GM21360 (cell line): ENCODE measurements around the gene MYCBPAP.

Experiments
- ATAC-seq: cut with Tn5 transposase; IDR thresholded peaks from one replicate; pipeline ENCODE4 v1.9.1; 2021; ENCODE audit warnings: mild to moderate bottlenecking, moderate library complexity; ENCODE audit not compliant: unreplicated experiment

The MYCBPAP gene

DNA sequence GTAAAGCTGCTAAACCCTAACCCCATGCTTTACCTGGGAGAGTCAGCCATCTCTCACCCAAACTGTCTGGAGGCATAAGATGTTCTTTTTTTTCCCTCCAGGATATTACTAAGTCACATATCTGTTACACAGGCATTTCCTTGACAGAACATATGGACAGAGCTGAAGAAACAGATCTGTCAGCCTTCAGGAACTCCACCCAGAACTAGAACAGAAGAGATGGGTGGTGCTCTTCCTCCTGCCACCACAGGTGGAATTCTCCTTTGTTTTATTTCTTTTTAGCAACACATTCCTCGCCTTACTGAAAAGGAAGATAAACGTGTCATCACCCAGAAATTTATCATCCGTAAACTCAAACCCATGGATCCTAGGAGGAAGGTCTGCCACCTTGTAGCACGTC lies 8.8 kb downstream of the MYCBPAP start:
- ATAC-seq = no peak

DNA sequence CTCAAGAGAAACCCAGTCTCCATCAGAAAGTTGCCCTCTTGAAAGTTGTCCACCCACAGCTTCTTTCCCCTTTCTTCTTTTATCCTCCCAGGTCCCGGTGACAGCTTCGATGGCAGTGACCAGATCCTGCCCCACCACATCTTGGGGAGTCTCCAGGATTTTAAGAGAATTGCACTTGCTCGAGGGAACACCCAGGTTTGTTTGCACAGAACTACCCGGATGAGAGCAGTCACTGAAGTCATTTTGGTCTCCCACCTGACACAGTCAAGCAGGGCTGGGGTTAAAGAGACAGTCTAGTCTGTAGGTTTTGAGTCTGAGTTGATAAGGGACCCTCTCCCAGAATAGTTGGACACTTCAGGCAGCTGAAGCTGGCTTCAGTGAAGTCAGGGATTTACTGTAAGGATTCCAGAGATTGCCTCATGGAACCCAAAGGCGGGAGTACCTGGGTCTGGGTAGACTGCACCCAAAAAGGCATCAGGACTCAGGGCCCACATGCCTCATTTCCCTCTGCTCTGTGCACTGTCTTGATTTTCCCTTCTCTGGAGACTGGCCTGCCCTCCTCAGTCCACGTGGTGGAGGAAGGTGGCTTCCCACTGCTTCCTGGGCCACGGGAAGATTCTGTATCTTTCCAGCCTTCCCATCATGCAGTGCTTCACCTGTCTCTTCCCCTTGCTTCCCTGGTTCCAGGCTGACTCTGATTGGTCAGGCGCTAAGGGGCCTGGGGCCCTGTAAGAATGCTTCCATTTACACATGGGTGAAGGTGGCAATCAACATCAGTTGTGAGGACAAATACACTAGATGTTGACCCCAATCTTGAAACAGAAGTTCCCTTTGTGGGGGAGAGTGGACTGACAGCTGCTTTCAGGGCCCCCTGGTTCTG lies 9.5 kb downstream of the MYCBPAP start:
- ATAC-seq = no peak

GRCh38 chr17:50518384-50519023 lies 10.3 kb downstream of the MYCBPAP start:
- ATAC-seq = no peak

GRCh38 chr17:50519141-50519834 lies 11.0 kb downstream of the MYCBPAP start:
- ATAC-seq = no peak

GRCh38 chr17:50520483-50520882 lies 12.2 kb downstream of the MYCBPAP start:
- ATAC-seq = no peak

GRCh38 chr17:50521514-50521913 lies 13.3 kb downstream of the MYCBPAP start:
- ATAC-seq = no peak

DNA sequence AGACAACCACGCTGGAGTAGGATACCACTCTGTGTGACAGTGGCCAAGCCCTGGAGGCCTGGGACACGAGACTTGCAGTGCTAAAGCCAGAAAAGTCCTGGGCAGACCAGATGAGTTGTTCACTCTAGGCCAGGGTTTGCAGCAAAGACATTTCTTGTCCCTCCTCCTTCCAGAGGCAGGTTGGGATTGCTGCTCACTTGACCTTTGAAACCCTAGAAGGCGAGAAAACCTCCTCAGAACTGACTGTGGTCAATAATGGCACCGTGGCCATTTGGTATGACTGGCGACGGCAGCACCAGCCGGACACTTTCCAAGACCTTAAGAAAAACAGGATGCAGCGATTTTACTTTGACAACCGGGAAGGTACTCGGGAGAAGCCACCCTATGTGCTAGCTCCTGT lies 14.5 kb downstream of the MYCBPAP start:
- no peak for ATAC-seq

GRCh38 chr17:50523208-50523607 lies 15.0 kb downstream of the MYCBPAP start:
- ATAC-seq = no peak

DNA sequence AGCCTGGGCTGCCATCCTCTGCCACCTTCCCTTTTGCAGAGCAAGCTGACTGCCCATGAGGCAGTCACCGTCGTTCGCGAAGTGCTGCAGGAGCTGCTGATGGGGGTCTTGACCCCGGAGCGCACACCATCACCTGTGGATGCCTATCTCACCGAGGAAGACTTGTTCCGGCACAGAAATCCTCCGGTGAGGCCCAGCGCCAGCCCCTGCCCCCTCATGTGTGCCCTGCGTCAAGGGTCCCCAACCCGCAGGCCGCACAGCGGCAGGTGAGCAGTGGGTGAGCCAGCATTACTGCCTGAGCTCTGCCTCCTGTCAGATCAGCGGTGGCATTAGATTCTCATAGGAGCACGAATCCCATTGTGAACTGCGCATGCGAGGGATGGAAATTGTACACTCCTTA lies 16.6 kb downstream of the MYCBPAP start:
- no peak for ATAC-seq

DNA sequence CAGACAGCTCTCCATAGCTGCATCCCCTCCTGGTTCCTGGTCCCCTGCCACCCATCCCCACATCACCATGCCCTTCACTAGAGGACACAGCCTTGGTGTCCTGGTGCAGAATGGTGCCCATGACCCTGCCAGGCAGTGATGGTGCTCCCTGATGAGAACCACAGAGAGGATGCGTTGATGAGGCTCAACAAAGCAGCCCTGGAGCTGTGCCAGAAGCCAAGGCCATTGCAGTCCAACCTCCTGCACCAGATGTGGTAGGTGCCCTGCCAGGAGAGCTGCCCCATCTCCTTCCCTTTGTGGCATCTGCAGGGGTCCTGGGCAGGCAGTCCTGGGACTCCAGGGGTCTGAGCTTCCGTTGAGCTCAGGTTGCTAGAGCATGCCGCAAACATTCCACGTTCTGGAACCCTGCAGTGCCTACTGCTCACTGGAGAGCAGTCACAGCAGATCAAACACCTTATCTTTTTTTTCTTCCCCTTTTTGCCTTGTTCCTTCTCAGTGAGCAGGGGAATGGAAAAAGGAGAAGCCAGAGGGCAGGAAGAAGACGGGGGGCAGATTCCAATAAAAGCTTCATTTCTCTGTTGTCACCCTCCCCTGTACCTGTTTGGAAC lies 19.0 kb downstream of the MYCBPAP start:
- ATAC-seq = no peak

- ATAC-seq = no peak
These were observed 19.8 kb downstream of the MYCBPAP start for GRCh38 chr17:50527949-50528474.

GRCh38 chr17:50529849-50530248 lies 21.6 kb downstream of the MYCBPAP start:
- ATAC-seq = no peak

DNA sequence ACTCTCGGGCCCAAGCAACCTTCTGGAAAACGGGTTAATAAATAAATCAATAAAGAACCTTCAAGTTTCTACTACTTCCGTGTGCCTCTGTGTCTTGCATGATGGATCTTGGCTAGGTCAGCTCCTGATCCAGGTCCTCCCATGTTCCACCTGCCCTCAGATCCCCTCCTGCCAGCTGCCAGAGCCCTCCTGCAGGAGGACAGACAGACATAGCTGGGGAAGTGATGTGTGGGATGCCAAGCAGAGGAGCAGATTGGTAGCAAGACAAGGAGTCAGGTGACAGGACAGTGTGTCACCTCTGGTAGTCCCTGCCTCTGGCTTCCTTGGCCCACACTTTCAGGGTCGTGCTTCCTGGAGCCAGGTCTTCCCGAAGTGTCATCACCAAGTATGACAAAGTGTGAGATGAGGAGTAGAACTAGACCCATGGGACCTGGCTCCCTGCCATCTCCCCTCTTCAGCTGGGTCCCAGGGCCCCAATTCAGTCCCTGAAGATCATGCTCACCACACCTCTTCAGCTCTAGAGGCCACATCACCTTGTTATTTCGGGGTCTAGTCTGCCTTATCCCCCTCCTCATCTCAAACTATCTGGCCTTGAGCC lies 23.3 kb downstream of the MYCBPAP start:
- ATAC-seq = no peak

- no peak for ATAC-seq
These were observed 24.3 kb downstream of the MYCBPAP start, which contains the start of gene EPN3 for GRCh38 chr17:50532452-50533024. EPN3 (plus strand) TSS chr17:50532735; CDS start chr17:50536557, 3,822 bp downstream.

- no peak for ATAC-seq
These were observed 24.9 kb downstream of the MYCBPAP start for GRCh38 chr17:50533185-50533584.

- no peak for ATAC-seq
These were observed 25.5 kb downstream of the MYCBPAP start for GRCh38 chr17:50533720-50534148.

DNA sequence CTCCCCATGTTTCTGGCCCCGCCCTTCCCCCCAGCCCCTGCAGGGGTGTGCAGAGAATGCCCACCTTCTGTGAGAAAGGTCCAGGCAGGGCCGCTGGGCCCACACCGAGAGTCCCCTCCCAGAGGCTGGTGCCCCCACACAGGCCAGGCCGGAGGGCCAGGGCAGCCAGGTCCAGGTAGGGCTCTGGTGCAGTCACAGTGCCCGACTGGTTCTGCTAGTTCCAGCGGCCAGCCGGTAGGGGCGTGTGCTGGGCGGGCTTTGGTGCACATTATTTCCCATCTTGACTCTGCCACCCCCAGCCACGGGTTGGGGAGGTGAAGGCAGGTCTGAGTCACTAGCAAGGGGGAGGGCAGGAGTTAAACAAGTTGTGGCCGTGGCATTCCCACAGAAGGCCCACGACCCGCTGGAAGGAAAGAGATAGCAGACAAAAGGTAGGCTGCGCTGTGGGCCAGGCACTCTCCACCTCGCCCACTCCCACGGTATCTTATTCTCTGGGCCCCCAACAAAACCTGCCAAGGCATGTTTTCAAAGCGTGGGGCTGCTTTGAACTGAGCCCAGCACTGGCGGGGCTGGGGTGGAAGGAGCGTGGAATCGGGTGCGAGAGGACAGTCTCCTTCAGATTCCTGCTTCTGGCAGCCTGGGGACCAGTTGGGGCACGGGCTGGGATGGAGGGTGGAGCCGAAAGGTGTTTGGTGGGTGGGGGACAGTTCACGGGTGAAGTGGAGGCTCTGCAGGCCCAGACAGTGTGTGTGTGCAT lies 26.2 kb downstream of the MYCBPAP start:
- ATAC-seq = no peak

DNA sequence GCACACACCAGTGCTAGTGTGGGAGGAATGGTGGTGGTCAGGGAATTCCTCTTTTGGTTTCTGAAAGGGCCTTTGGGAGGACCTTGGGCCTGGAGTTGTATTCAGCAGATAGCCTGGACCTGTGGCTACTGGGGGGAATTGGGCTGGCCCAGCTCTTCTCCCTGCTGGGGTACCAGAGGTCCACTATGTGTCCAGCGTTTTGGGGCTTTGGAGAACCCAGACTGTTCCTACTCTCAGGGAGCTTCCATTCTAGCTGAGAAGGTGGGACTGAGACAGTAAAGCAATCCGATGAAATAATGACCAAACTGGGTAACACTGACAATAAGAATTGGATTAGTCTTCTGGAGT lies 26.7 kb downstream of the MYCBPAP start:
- no peak for ATAC-seq

DNA sequence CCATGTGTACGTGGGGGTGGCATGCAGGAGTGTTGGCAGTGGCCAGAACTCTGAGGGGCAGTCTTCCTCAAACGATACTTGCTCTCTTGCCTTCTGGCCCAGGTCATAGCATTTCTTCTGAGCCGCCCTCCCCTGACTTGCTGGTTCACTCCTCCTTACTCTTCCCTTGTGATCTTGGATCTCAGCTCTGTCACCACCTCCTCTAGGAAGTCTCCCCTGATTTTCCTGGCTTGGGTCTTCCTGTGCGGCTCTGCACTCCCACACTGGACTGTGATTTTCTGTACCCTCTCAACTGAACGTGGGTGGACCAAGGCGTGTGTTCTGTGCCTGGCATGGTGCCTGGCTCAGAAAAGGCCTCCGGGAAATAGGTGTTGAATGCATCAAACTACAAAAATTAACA lies 27.2 kb downstream of the MYCBPAP start:
- ATAC-seq = no peak
